Body of pancreas (tissue), 4 donors: ENCODE measurements around the gene SLTM.

Source experiments
- CTCF ChIP-seq, 7 experiments: fragments of 450-650 bp in 4 of 7; fragments of 200-600 bp in 3 of 7; sonication (generic) in 3 of 7; IDR thresholded peaks; one replicate each; pipeline ENCODE4 v1.5.1; 2016 to 2019; ENCODE audit warnings: antibody characterized with exemption in 7 of 7
- POLR2A ChIP-seq, 3 donors: fragments of 450-650 bp; IDR thresholded peaks; one replicate each; pipeline ENCODE4 v1.6.1; 2016; ENCODE audit warnings: antibody characterized with exemption in 3 of 3, mild to moderate bottlenecking in 2 of 3

- TF ChIP-seq CTCF (IDR thresholded peaks at IDR 0.05) (no peak), POLR2A (IDR thresholded peaks at IDR 0.05) (no peak)
These were observed 10.2 kb downstream of the SLTM start for GRCh38 chr15:58923284-58923683.
